Smooth muscle cell (in vitro differentiated cells): ENCODE data around the gene ANO10. TPM values are rescaled to one million over a fixed set of nuclear protein-coding genes. Genes with fewer than 3 reads are reported as not detected.

Experiments
- DNase-seq: peaks from one replicate; lab custom pipeline; 2025; ENCODE audit not compliant: unreplicated experiment; lab: John Stamatoyannopoulos, UW
- H2AFZ ChIP-seq: fragments of 200-600 bp; sonication (generic); 2 replicates; pipeline ENCODE4 v1.6.0; 2016; ENCODE audit warnings: antibody characterized with exemption, low read depth, mild to moderate bottlenecking
- H3F3A ChIP-seq: fragments of 200-600 bp; sonication (generic); 2 replicates; pipeline ENCODE4 v1.6.0; 2017; ENCODE audit warnings: antibody characterized with exemption, low read depth
- H3K27ac ChIP-seq: fragments of 200-600 bp; sonication (generic); 2 replicates; pipeline ENCODE4 v1.5.1; 2016; ENCODE audit warnings: low read depth, mild to moderate bottlenecking
- H3K27me3 ChIP-seq: fragments of 200-600 bp; sonication (generic); 2 replicates; pipeline ENCODE4 v1.6.1; 2016; ENCODE audit warnings: low read depth, mild to moderate bottlenecking
- H3K36me3 ChIP-seq: fragments of 200-600 bp; sonication (generic); 2 replicates; pipeline ENCODE4 v1.5.1; 2016; ENCODE audit warnings: low read depth
- H3K4me1 ChIP-seq: fragments of 200-600 bp; sonication (generic); 2 replicates; pipeline ENCODE4 v1.5.1; 2016; ENCODE audit warnings: low read depth
- H3K4me2 ChIP-seq: fragments of 200-600 bp; sonication (generic); 2 replicates; pipeline ENCODE4 v1.6.0; 2016; ENCODE audit warnings: mild to moderate bottlenecking
- H3K4me3 ChIP-seq: fragments of 200-600 bp; sonication (generic); 2 replicates; pipeline ENCODE4 v1.5.1; 2016; ENCODE audit warnings: mild to moderate bottlenecking
- H3K79me2 ChIP-seq: fragments of 200-600 bp; sonication (generic); 2 replicates; pipeline ENCODE4 v1.6.0; 2016; ENCODE audit warnings: low read depth, mild to moderate bottlenecking
- H3K9ac ChIP-seq: fragments of 200-600 bp; sonication (generic); 2 replicates; pipeline ENCODE4 v1.6.0; 2016; ENCODE audit warnings: low read depth
- H3K9me3 ChIP-seq: fragments of 200-600 bp; sonication (generic); replicated peaks from 2 replicates; pipeline ENCODE4 v1.5.1; 2016; ENCODE audit warnings: low read depth
- H4K20me1 ChIP-seq: fragments of 200-600 bp; sonication (generic); 2 replicates; pipeline ENCODE4 v1.6.0; 2016; ENCODE audit warnings: low read depth
- WGBS: methylation state at CpG from one replicate; pipeline ENCODE4 v1.1.7; 2016; ENCODE audit warnings: low lambda C conversion rate; 5-methylcytosine and 5-hydroxymethylcytosine counted together
- polyA plus RNA-seq: library from polyadenylated mRNA; unstranded; fragments of >200 nt; fragmentation: Nextera tagmentation; extraction: Ambion mirVana; gene quantifications from 2 replicates; pipeline ENCODE4 v1.2.1, GENCODE V29; 2016
- total RNA-seq: library from RNA; depleted of rRNA; stranded (reverse); fragments of >200 nt; gene quantifications from 2 replicates; pipeline ENCODE4 v1.2.3, GENCODE V29; 2014
- TF ChIP-seq, protein P1 (sequence below): fragments of 200-600 bp; sonication (generic); IDR thresholded peaks from 2 replicates; pipeline ENCODE4 v1.5.1; 2017; ENCODE audit warnings: borderline replicate concordance, mild to moderate bottlenecking, antibody characterized with exemption; ENCODE audit not compliant: insufficient read depth, poor library complexity, severe bottlenecking

ANO10 gene
- total and polyA plus RNA-seq, 2 experiments from 2014 or later = 19.2 to 25.3 TPM

DNA sequence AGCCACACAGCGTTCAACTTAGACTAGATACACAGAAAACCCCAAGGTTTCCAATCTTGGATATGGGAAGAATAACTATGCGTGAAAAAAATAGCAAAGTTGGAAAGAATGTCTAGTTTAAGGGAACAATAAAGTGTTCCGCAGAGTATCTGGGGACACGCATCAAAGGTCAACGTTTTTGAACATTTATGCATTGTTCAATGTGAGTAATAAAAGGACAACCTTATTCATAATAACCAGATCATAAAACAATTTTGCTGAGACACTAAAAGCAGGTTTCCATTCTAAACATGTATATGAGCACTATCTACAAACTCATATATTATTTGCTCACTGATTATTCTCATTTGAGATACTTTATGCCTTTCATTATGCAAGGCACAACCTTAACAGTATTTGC, 7.8 kb downstream of the ANO10 start:
- Histone ChIP-seq H3K79me2 (peaks cover 17% of the 10 kb centered on the region), H3K36me3 (no peaks in the 10 kb centered on the region), H4K20me1 (peaks cover 49% of the 10 kb centered on the region), H3K27me3 (no peaks in the 10 kb centered on the region), H3K4me2 (no peak overlapping the region), H3K4me1 (no peaks in the 10 kb centered on the region), H3K9ac (no peak overlapping the region), H3K9me3 (no peaks in the 10 kb centered on the region), H3F3A (no peaks in the 10 kb centered on the region), H2AFZ (no peak overlapping the region), H3K4me3 (no peak overlapping the region), H3K27ac (no peak overlapping the region)
- WGBS = 95% methylated on average over 5 of the region's 5 CpGs
- no peak for DNase-seq
- TF ChIP-seq, protein P1, sequence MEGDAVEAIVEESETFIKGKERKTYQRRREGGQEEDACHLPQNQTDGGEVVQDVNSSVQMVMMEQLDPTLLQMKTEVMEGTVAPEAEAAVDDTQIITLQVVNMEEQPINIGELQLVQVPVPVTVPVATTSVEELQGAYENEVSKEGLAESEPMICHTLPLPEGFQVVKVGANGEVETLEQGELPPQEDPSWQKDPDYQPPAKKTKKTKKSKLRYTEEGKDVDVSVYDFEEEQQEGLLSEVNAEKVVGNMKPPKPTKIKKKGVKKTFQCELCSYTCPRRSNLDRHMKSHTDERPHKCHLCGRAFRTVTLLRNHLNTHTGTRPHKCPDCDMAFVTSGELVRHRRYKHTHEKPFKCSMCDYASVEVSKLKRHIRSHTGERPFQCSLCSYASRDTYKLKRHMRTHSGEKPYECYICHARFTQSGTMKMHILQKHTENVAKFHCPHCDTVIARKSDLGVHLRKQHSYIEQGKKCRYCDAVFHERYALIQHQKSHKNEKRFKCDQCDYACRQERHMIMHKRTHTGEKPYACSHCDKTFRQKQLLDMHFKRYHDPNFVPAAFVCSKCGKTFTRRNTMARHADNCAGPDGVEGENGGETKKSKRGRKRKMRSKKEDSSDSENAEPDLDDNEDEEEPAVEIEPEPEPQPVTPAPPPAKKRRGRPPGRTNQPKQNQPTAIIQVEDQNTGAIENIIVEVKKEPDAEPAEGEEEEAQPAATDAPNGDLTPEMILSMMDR = no peak

DNA sequence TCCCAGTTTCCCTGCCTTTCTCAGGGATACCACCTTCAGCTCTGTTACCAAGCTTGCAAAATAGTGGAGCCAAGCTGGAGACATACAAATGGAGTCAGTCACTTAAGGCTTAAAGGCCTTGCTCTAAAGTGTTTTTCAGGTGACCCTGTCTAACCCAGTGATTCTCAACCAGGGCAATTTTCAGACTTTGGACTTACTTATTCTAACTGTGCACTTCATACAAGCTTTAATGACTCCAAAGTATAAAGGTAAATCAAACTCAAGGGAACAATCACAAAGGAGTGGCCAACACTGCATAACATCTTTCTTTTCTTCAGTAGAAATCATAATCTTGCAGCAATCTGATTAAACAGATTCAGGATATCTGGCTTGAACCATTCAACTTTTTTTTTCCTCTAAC, 9.4 kb downstream of the ANO10 start:
- Histone ChIP-seq H2AFZ (no peak overlapping the region), H3K4me3 (no peak overlapping the region), H3K9ac (no peak overlapping the region), H3K4me1 (no peaks in the 10 kb centered on the region), H3F3A (no peaks in the 10 kb centered on the region), H3K27me3 (no peaks in the 10 kb centered on the region), H3K36me3 (no peaks in the 10 kb centered on the region), H3K9me3 (no peaks in the 10 kb centered on the region), H4K20me1 (peaks cover 40% of the 10 kb centered on the region), H3K27ac (no peak overlapping the region), H3K4me2 (no peak overlapping the region), H3K79me2 (peaks cover 25% of the 10 kb centered on the region)
- DNase-seq = no peak
- TF ChIP-seq, protein P1 = no peak

DNA sequence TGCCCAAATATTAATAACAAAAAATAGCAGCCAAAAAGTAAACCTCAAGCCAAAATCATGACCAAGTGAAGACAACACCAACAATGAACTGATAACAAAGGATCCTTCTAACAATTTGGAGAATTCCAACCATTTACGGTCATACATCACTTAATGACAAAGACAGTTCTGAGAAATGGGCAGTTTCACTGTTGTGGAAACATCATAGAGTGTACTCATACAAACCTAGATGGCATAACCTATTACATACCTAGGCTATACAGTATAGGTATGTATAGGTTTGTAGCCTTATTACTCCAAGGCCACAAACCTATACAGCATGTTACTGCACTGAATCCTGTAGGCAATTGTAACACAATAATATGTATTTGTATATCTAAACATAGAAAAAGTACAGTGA, 12.4 kb downstream of the ANO10 start:
- Histone ChIP-seq H3K4me1 (no peaks in the 10 kb centered on the region), H3K4me2 (no peak overlapping the region), H3F3A (no peaks in the 10 kb centered on the region), H3K36me3 (no peaks in the 10 kb centered on the region), H3K27ac (no peak overlapping the region), H3K27me3 (no peaks in the 10 kb centered on the region), H4K20me1 (peaks cover 31% of the 10 kb centered on the region), H3K79me2 (peaks cover 19% of the 10 kb centered on the region), H3K4me3 (no peak overlapping the region), H3K9ac (no peak overlapping the region), H3K9me3 (no peaks in the 10 kb centered on the region), H2AFZ (no peak overlapping the region)
- DNase-seq = no peak
- TF ChIP-seq, protein P1 = no peak
- 98% methylated on average over 1 of the region's 1 CpG for WGBS

DNA sequence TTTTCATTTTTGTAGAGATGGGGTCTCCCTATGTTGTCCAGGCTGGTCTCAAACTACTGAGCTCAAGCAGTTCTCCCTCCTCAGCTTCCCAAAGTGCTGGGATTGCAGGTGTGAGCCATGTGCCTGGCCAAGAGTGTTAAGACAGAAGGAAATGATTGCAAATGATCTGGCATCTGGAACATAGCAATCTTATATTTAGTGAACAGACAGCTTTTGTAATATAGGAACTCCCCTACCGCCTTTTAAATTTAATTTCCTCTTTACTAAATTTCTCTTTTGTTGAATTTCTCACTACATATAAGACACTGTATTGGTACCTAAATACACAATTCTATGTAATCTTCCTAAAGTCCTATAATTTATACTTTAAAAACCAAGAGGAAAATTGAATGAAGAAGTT, 13.1 kb downstream of the ANO10 start:
- Histone ChIP-seq H3K9me3 (no peaks in the 10 kb centered on the region), H3F3A (no peaks in the 10 kb centered on the region), H3K79me2 (peaks cover 19% of the 10 kb centered on the region), H3K4me1 (no peaks in the 10 kb centered on the region), H3K36me3 (no peaks in the 10 kb centered on the region), H4K20me1 (peaks cover 31% of the 10 kb centered on the region), H3K9ac (no peak overlapping the region), H2AFZ (no peak overlapping the region), H3K4me3 (no peak overlapping the region), H3K27ac (no peak overlapping the region), H3K4me2 (no peak overlapping the region), H3K27me3 (no peaks in the 10 kb centered on the region)
- 100% methylated on average over 1 of the region's 1 CpG for WGBS
- DNase-seq = no peak
- TF ChIP-seq, protein P1 = no peak
